HG03521 (cell line): ENCODE measurements around the gene FGF12.

ENCODE experiments used
- ATAC-seq: cut with Tn5 transposase; IDR thresholded peaks from one replicate; pipeline ENCODE4 v1.9.1; 2021; ENCODE audit warnings: mild to moderate bottlenecking, moderate library complexity; ENCODE audit not compliant: unreplicated experiment

FGF12 gene

GRCh38 chr3:192219926-192220325 lies 507.4 kb downstream of the FGF12 start:
- ATAC-seq, result no peak

- no peak for ATAC-seq
Observed at GRCh38 chr3:192216067-192216466, 511.3 kb downstream of the FGF12 start.

- no peak for ATAC-seq
Observed at GRCh38 chr3:192212979-192213378, 514.4 kb downstream of the FGF12 start.

GRCh38 chr3:192212335-192212734 lies 515.0 kb downstream of the FGF12 start:
- no peak for ATAC-seq

GRCh38 chr3:192207651-192208050 lies 519.7 kb downstream of the FGF12 start:
- no peak for ATAC-seq

- ATAC-seq, result no peak
Observed at GRCh38 chr3:192207239-192207638, 520.1 kb downstream of the FGF12 start.

GRCh38 chr3:192194085-192194484 lies 533.3 kb downstream of the FGF12 start:
- ATAC-seq, result no peak

GRCh38 chr3:192188218-192188835 lies 539.0 kb downstream of the FGF12 start:
- peak; percentile 89 for ATAC-seq

- ATAC-seq, result no peak
Observed at GRCh38 chr3:192187485-192188051, 539.8 kb downstream of the FGF12 start.

GRCh38 chr3:192186498-192186897 lies 540.8 kb downstream of the FGF12 start:
- ATAC-seq, result no peak

- ATAC-seq, result no peak
Observed at GRCh38 chr3:192186045-192186444, 541.3 kb downstream of the FGF12 start.

- ATAC-seq, result no peak
Observed at GRCh38 chr3:192183109-192183508, 544.2 kb downstream of the FGF12 start.

- ATAC-seq, result no peak
Observed at GRCh38 chr3:192181151-192181550, 546.2 kb downstream of the FGF12 start.

- ATAC-seq, result no peak
Observed at GRCh38 chr3:192177383-192177782, 550.0 kb downstream of the FGF12 start.

- ATAC-seq, result no peak
Observed at GRCh38 chr3:192174283-192174682, 553.1 kb downstream of the FGF12 start.

GRCh38 chr3:192171213-192171612 lies 556.1 kb downstream of the FGF12 start:
- ATAC-seq, result no peak

GRCh38 chr3:192170659-192171058 lies 556.7 kb downstream of the FGF12 start:
- ATAC-seq, result no peak

- ATAC-seq, result no peak
Observed at GRCh38 chr3:192170031-192170430, 557.3 kb downstream of the FGF12 start.

- no peak for ATAC-seq
Observed at GRCh38 chr3:192169332-192169915, 557.9 kb downstream of the FGF12 start.

- no peak for ATAC-seq
Observed at GRCh38 chr3:192168202-192168601, 559.1 kb downstream of the FGF12 start.

GRCh38 chr3:192165552-192165951 lies 561.8 kb downstream of the FGF12 start:
- ATAC-seq, result no peak

GRCh38 chr3:192161661-192162060 lies 565.7 kb downstream of the FGF12 start:
- no peak for ATAC-seq

GRCh38 chr3:192156382-192156781 lies 571.0 kb downstream of the FGF12 start:
- ATAC-seq, result no peak
